Retinal pigment epithelial cell (primary cell): Measurements from ENCODE around the gene CTPS1.
A peak's percentile ranks its signal among the peaks of the same experiment; 100 is the strongest.

Experiments
- DNase-seq: peaks from one replicate; pipeline ENCODE4 v3.0.0-alpha.2; 2010; ENCODE audit warnings: low read depth
- H3K4me3 ChIP-seq: 2 replicates; pipeline ENCODE4 v1.5.1; 2011; ENCODE audit warnings: mild to moderate bottlenecking, low read length, control low read depth, moderate library complexity
- TF ChIP-seq, protein P1 (sequence below): conservative IDR thresholded peaks from 2 replicates; pipeline ENCODE4 v1.5.1; 2011; ENCODE audit warnings: low read depth, low read length, control low read depth, inconsistent platforms

Gene CTPS1

DNA sequence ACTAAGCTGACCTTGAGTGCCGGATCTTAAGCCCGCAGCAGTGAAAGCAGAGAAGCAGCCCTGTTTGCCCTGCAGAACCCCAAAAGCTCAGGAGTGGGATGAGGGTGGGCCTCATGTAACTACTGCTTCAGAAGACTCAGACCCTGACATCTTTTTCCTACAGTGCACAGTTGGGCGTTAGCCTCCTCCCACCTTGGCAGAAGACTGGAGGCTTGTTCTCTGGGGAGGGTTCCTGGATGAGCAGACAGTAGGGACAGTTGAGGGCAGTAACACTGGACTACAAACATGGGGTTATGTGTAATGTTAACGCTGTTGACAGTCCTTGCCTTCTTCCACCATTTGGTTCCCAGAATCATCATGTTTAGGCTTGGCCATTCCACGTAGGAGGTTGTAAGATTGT, 9.6 kb downstream of the CTPS1 start:
- TF ChIP-seq, protein P1, sequence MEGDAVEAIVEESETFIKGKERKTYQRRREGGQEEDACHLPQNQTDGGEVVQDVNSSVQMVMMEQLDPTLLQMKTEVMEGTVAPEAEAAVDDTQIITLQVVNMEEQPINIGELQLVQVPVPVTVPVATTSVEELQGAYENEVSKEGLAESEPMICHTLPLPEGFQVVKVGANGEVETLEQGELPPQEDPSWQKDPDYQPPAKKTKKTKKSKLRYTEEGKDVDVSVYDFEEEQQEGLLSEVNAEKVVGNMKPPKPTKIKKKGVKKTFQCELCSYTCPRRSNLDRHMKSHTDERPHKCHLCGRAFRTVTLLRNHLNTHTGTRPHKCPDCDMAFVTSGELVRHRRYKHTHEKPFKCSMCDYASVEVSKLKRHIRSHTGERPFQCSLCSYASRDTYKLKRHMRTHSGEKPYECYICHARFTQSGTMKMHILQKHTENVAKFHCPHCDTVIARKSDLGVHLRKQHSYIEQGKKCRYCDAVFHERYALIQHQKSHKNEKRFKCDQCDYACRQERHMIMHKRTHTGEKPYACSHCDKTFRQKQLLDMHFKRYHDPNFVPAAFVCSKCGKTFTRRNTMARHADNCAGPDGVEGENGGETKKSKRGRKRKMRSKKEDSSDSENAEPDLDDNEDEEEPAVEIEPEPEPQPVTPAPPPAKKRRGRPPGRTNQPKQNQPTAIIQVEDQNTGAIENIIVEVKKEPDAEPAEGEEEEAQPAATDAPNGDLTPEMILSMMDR, result no peak
- DNase-seq, result no peak
- H3K4me3 ChIP-seq, result no peak overlapping the region

DNA sequence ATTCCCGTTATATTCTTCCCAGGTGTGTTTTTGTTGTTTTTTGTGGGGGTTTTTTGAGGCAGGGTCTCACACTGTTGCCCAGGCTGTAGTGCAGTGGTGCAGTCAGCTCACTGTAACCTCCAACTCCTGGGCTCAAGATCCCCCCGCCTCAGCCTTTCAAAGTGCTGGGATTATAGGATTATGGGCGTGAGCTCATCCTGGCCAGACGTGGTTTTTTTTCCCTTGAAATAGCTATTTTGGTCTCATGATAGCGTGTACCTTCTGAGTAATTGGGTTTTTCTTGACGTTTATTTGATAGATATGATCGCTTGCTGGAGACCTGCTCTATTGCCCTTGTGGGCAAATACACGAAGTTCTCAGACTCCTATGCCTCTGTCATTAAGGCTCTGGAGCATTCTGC, 17.6 kb downstream of the CTPS1 start:
- TF ChIP-seq, protein P1, result no peak
- peak; percentile 54 for DNase-seq
- no peak overlapping the region for H3K4me3 ChIP-seq

DNA sequence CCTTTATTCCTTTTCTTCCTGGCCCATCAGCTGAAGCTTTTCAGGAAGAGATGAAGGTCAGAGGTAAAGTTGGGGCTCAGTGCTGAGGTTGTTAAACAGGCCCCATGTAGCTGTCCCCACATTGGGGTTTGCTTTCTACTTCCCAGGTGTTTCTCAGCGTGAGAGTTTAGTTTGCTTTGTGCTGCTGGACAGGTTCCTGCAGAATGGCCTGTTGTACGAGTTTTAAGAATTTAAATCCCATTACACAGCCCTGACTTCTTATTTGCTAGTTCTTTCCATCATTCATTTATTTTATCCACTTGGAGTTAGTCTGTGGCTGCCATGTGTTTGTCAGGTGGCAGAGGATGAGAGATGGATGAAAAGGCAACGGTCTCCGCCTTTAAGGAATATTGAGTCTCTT, 19.2 kb downstream of the CTPS1 start:
- no peak overlapping the region for H3K4me3 ChIP-seq
- TF ChIP-seq, protein P1, result no peak
- no peak for DNase-seq

DNA sequence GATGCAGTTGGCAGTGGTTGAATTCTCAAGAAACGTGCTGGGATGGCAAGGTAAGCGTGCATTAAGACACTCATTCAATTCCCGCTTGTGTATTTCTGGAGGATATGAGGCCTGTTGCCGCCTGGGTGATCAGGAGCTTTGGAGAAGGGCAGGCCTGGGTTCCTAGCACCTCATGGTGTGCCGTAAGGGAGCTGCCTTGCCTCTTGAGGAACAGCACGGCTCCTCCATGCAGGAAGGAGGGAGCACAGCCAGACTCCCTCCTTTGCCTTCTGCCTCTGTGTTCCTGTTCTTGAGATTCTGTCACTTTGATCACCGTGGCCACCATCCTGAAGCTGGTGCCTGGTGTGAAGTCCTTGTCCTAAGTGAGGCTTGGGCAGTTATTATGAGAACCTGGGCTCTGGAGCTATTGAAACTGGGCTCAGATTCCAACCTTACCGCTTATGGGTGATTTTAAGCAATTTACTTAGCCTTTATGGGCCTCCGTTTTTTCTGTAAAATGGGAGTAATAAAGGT, 23.7 kb downstream of the CTPS1 start:
- H3K4me3 ChIP-seq, result no peak overlapping the region
- TF ChIP-seq, protein P1, result no peak
- DNase-seq, result no peak

DNA sequence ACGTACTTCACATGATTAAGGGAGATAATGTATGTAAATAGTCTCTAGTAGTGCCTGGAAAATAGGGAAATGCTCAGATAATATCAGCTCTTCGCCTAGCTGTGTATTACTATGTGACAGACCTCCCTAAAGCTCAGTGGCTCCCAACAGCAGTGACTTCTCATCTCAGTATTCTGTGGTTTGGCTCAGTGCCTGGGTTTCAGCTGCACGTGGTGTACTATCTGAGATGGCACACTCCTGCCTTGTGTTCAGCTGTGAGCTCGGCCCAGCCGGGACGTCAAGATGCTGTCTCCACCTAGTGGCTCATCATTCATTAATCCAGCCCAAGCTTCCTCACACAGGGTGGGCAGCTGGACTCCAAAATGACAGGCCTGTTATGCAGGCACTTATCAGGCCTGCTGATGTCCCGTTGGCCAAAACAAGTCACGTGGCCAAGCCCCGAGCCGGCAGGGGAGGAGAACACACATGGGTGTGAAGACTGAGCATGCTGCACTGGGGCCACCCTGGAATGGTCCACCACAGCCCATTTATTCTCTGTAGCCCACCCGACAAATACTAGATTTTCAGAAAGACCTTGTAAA, 24.2 kb downstream of the CTPS1 start:
- H3K4me3 ChIP-seq, result no peak overlapping the region
- DNase-seq, result peak; percentile 70
- TF ChIP-seq, protein P1, result peak; percentile 51

DNA sequence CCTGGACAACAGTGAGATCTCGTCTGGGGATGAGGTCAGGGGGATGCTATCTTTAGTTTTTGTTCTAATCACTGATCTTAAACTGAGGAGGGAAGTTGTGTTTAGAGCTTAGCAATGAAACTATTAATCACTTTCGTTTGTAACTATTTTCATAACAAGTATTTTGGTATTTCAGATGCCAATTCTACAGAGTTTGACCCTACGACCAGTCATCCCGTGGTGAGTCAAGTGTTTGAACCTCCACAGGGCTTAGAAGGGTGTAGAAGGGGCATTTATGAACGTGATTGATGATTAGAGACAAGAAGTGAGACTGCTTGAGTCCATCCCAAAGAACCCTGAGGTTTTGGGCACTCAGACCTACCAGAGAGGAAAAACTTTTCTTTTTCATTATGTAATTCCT, 26.4 kb downstream of the CTPS1 start:
- TF ChIP-seq, protein P1, result no peak
- H3K4me3 ChIP-seq, result no peak overlapping the region
- DNase-seq, result no peak

DNA sequence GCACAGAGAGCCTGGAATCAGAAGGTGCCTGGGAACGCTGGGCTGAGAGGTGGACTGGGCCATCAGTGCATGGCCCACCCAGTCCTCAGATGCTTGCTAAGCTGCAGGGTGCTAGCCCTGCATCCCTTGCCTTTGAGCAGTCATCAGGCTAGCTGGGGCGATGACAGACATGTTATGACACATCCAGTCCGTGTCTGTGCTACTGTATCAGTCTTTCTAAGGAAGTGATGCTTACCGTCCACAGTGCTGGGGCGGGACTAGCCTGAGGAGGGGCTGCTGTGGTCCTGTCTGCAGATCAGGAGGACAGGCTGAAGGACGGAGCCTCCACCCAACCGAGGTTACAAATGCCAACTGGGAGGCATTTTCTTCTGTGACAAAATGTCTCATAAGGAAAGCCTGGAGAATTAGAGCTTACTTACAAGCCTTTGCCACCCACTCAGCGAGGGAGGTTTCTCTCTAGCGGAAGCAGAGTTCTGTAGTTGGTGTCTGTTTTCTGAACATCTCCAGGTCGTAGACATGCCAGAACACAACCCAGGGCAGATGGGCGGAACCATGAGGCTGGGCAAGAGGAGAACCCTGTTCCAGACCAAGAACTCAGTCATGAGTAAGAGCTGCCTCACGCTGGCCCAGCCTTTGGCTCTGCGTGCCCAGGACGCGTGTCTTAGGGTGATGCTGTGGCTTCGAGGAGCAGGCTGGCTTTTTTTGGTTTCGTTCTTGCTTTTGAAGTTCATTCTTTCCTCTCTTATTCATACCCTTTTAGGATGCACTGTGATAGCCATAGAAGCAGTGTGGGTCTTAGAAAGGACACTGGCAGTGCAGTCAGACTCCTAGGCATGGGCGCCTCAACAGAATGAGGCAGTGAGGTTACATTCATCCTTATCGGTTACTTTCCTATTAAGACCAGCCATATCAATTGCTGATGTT, 27.7 kb downstream of the CTPS1 start:
- DNase-seq, result no peak
- H3K4me3 ChIP-seq, result no peak overlapping the region
- TF ChIP-seq, protein P1, result no peak
